Lung (tissue), 12 donors: ENCODE results near the gene MAP3K20. TPM values are rescaled to one million over a fixed set of nuclear protein-coding genes. Genes with fewer than 3 reads are reported as not detected.
A peak's percentile ranks its signal among the peaks of the same experiment; 100 is the strongest.

Experiments used
- ATAC-seq: fragments of 200-7000 bp; cut with Tn5 transposase; one replicate; pipeline ENCODE4 v1.9.1; 2020; ENCODE audit warnings: moderate number of reproducible peaks; ENCODE audit not compliant: insufficient read depth, low FRiP score
- DNase-seq, 3 donors: peaks; one replicate each; pipeline ENCODE4 v3.0.0-alpha.2; 2013 to 2017
- H3K27ac ChIP-seq, 2 donors: one replicate each; pipeline ENCODE4 v1.5.1; 2013; ENCODE audit warnings: mild to moderate bottlenecking in 2 of 2, moderate library complexity in 2 of 2, control low read depth in 1 of 2, inconsistent platforms in 1 of 2, low read depth in 1 of 2, low read length in 1 of 2
- H3K27me3 ChIP-seq, 3 donors: one replicate each; pipeline ENCODE4 v1.5.1; 2013; ENCODE audit warnings: low read length in 2 of 3; ENCODE audit not compliant: control insufficient read depth in 3 of 3, insufficient read depth in 3 of 3
- H3K36me3 ChIP-seq, 4 donors: one replicate each; pipeline ENCODE4 v1.5.1; 2013; ENCODE audit warnings: low read length in 4 of 4, mild to moderate bottlenecking in 1 of 4, moderate library complexity in 1 of 4; ENCODE audit not compliant: control insufficient read depth in 4 of 4, insufficient read depth in 4 of 4
- H3K4me1 ChIP-seq, 5 donors: one replicate each; pipeline ENCODE4 v1.5.1; 2013; ENCODE audit warnings: low read length in 5 of 5, mild to moderate bottlenecking in 2 of 5, moderate library complexity in 1 of 5; ENCODE audit not compliant: control insufficient read depth in 5 of 5, insufficient read depth in 5 of 5
- H3K4me3 ChIP-seq: one replicate; pipeline ENCODE4 v1.5.1; 2013; ENCODE audit warnings: mild to moderate bottlenecking, control low read depth, moderate library complexity
- H3K9ac ChIP-seq, 2 donors: one replicate each; pipeline ENCODE4 v1.5.1; 2013; ENCODE audit warnings: low read length in 2 of 2, control low read depth in 1 of 2; ENCODE audit not compliant: insufficient read depth in 1 of 2
- H3K9me3 ChIP-seq, 4 donors: one replicate each; pipeline ENCODE4 v1.5.1; 2013; ENCODE audit warnings: low read length in 3 of 4, mild to moderate bottlenecking in 1 of 4, moderate library complexity in 1 of 4; ENCODE audit not compliant: control insufficient read depth in 4 of 4, insufficient read depth in 3 of 4
- WGBS, 2 donors: extraction: QIAGEN DNeasy Blood & Tissue Kit; methylation state at CpG; one replicate each; pipeline ENCODE4 v1.1.7; 2013; 5-methylcytosine and 5-hydroxymethylcytosine counted together
- polyA plus RNA-seq, 2 donors: library from polyadenylated mRNA; stranded (reverse); fragments of 200-250 nt; gene quantifications; one replicate each; pipeline ENCODE4 v1.2.1, GENCODE V29; 2013
- total RNA-seq, 2 donors: library from RNA; depleted of rRNA in 1 of 2; stranded (reverse); fragments of >200 nt in 1 of 2; gene quantifications; one replicate each; pipeline ENCODE4 v1.2.1, GENCODE V29; 2014 to 2021
- TF ChIP-seq, protein P1 (sequence below): IDR thresholded peaks from 2 replicates; pipeline ENCODE4 v1.5.1; 2012; ENCODE audit warnings: mild to moderate bottlenecking; ENCODE audit errors: control extremely low read depth, extremely low read depth
- donor health status: control.
- donor health status: control.
- donor health status: Bipolar disorder and iron deficiency.
- donor health status: healthy.
- donor health status: DM: yes; HTN: yes; CAD: no.

MAP3K20 gene
- total and polyA plus RNA-seq, 4 donors = 13.4 to 71.6 (median 31.6) TPM

- Histone ChIP-seq H3K9me3 (no peaks in the 10 kb centered on the region), H3K9ac (no peak overlapping the region)
Observed at GRCh38 chr2:173086518-173087213, 11.0 kb downstream of the MAP3K20 start.

DNA sequence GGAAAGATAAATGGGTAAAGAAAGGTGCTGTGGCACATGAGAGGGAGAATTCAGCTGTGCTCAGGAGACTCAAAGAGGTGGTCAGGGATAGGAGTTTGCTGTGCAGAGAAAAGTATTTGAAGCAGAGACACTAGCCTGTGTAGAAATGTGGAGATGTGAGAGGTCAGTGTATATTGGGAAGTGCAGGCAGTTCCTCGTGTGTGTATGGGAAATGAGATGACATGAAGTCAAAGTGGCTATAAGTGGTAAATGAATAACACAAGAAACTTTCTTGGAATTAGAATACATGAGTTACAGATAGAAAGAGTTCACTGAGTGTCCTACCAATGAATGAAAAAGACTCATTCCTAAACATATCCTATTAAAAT is 11.6 kb downstream of the MAP3K20 start:
- no peaks in the 10 kb centered on the region for H3K9me3 ChIP-seq
- no peak overlapping the region for H3K9ac ChIP-seq
- ATAC-seq = no peak
- peak overlapping the region in 1 of 2 donors; percentile 71 for H3K27ac ChIP-seq
- H3K27me3 ChIP-seq = no peaks in the 10 kb centered on the region
- WGBS, 2 donors = 14 to 29% methylated on average over 1 of the region's 1 CpG
- no peak overlapping the region for H3K4me3 ChIP-seq
- H3K36me3 ChIP-seq = peaks cover 0 to 7% (median 4%) of the 10 kb centered on the region in 4 donors
- DNase-seq = no peak
- TF ChIP-seq, protein P1, sequence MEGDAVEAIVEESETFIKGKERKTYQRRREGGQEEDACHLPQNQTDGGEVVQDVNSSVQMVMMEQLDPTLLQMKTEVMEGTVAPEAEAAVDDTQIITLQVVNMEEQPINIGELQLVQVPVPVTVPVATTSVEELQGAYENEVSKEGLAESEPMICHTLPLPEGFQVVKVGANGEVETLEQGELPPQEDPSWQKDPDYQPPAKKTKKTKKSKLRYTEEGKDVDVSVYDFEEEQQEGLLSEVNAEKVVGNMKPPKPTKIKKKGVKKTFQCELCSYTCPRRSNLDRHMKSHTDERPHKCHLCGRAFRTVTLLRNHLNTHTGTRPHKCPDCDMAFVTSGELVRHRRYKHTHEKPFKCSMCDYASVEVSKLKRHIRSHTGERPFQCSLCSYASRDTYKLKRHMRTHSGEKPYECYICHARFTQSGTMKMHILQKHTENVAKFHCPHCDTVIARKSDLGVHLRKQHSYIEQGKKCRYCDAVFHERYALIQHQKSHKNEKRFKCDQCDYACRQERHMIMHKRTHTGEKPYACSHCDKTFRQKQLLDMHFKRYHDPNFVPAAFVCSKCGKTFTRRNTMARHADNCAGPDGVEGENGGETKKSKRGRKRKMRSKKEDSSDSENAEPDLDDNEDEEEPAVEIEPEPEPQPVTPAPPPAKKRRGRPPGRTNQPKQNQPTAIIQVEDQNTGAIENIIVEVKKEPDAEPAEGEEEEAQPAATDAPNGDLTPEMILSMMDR = no peak
- peaks cover 5 to 21% (median 16%) of the 10 kb centered on the region in 5 donors for H3K4me1 ChIP-seq

More at GRCh38 chr2:173086518-173087213, 11.0 kb downstream of the MAP3K20 start:
- Histone ChIP-seq H3K36me3 (peaks cover 0 to 3% (median 1%) of the 10 kb centered on the region in 4 donors), H3K4me3 (no peak overlapping the region), H3K27ac (peak overlapping the region; percentile 39 to 71), H3K27me3 (no peaks in the 10 kb centered on the region), H3K4me1 (peaks cover 5 to 21% (median 18%) of the 10 kb centered on the region in 5 donors)
- TF ChIP-seq, protein P1 = no peak
- 60 to 80% methylated on average over 2 of the region's 2 CpGs for WGBS, 2 donors
- DNase-seq = peak in 1 of 3 donors; percentile 45
- ATAC-seq = peak; percentile 38

DNA sequence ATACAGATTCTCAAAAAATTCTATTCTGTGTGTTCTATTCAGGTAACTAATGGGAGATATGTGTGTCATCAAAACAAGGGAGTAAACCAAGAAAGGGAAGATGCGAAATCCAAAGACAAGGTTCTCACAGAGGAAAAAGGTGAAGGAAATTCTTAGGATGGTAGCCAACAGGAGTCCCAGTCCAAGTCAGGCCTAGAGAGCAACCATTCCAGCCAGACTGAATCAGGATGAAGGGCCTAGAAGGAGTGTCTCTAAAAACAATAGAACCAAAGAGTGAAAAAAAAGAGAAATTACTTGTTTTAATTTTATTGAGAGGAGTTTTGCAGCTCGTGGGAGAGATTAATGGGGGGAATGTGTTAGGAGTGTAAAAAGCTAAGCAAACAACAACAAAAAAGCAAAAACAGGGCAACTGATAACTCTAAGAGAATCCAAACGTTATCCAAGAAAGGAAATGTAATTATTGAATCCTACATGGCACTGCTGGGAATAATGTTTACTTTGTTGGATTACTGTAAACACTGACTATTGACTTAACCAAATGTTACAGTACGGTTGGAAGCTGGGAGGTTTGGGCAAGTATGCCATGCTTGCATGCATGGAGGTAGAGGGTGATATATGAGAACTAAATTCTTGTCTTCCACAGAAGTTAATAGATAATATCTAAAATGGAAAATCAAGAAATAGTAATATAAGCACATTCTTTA is 12.3 kb downstream of the MAP3K20 start:
- DNase-seq = no peak
- Histone ChIP-seq H3K27ac (peak overlapping the region in 1 of 2 donors; percentile 49), H3K4me1 (peaks cover 3 to 21% (median 16%) of the 10 kb centered on the region in 5 donors), H3K36me3 (peaks cover 0 to 7% (median 5%) of the 10 kb centered on the region in 4 donors), H3K27me3 (no peaks in the 10 kb centered on the region), H3K9me3 (no peaks in the 10 kb centered on the region), H3K4me3 (no peak overlapping the region), H3K9ac (no peak overlapping the region)
- WGBS, 2 donors = 78 to 83% methylated on average over 4 of the region's 4 CpGs
- TF ChIP-seq, protein P1 = no peak
- ATAC-seq = no peak
